Suprapubic skin (tissue), 3 donors: ENCODE data around the gene SLC2A13.

Experiments used
- POLR2A ChIP-seq, 2 donors: fragments of 450-650 bp; IDR thresholded peaks; one replicate each; pipeline ENCODE4 v1.6.1; 2017; ENCODE audit warnings: antibody characterized with exemption in 2 of 2, mild to moderate bottlenecking in 2 of 2, moderate library complexity in 2 of 2
- TF ChIP-seq, protein P1 (sequence below), 2 donors: fragments of 200-600 bp in 1 of 2; fragments of 450-650 bp in 1 of 2; sonication (generic) in 1 of 2; IDR thresholded peaks; one replicate each; pipeline ENCODE4 v1.5.1; 2016 to 2019; ENCODE audit warnings: antibody characterized with exemption in 2 of 2, mild to moderate bottlenecking in 1 of 2, moderate library complexity in 1 of 2

DNA sequence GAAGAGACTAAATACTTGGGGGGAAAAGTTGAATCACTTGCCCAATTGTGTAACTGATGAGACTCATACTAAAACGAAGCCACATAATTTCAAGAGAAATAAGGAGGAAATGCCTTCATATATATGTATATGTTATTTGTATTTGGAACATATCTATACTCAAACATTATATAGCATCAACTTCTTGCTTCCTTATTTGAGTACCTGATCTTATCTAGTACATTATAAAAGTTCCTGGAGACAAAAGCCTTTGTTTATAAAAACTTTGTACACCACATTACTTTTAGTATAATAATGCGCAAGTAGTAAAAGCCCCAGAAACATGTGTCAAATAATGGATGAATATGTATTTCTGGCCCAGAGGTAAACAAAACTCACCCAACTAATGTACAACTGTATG is 92.0 kb downstream of the SLC2A13 start:
- TF ChIP-seq, protein P1, sequence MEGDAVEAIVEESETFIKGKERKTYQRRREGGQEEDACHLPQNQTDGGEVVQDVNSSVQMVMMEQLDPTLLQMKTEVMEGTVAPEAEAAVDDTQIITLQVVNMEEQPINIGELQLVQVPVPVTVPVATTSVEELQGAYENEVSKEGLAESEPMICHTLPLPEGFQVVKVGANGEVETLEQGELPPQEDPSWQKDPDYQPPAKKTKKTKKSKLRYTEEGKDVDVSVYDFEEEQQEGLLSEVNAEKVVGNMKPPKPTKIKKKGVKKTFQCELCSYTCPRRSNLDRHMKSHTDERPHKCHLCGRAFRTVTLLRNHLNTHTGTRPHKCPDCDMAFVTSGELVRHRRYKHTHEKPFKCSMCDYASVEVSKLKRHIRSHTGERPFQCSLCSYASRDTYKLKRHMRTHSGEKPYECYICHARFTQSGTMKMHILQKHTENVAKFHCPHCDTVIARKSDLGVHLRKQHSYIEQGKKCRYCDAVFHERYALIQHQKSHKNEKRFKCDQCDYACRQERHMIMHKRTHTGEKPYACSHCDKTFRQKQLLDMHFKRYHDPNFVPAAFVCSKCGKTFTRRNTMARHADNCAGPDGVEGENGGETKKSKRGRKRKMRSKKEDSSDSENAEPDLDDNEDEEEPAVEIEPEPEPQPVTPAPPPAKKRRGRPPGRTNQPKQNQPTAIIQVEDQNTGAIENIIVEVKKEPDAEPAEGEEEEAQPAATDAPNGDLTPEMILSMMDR (IDR thresholded peaks at IDR 0.05), result no peak
- no peak for TF ChIP-seq POLR2A (IDR thresholded peaks at IDR 0.05)
